ENCODE data around the gene CLDN16. TPM values are rescaled to one million over a fixed set of nuclear protein-coding genes. Genes with fewer than 3 reads are reported as not detected.
A peak's percentile ranks its signal among the peaks of the same experiment; 100 is the strongest.

The CLDN16 gene
- total RNA-seq, 1 donor from 2014 or later = 0.14 TPM

DNA sequence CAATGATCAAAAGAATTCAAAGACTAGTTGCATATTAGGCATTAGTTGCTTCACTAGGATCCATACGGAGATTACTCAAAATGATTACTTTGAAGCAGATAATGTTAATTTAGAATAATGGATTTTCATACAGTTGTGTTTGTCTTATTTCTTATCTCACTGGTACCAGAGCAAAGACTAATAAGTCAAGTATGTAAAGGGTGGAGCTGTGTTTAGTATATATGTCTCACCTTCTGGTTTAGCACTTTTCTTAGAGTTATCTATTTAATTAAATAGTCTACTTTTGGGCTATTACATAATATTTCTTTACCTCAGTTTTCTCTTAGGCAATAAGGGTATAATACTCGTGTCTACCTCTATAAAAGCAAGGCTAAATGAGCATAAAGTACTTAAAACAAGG lies 42.9 kb downstream of the CLDN16 start:
- H3K36me3 ChIP-seq = no peaks in the 10 kb centered on the region
- intact Hi-C loops (cut with DNase I) = no loop called here
- DNase-seq (no peak), ATAC-seq (no peak)
- no peaks in the 10 kb centered on the region for H3K27me3 ChIP-seq
- H3K9me3 ChIP-seq = no peaks in the 10 kb centered on the region
- TF ChIP-seq, protein P1, sequence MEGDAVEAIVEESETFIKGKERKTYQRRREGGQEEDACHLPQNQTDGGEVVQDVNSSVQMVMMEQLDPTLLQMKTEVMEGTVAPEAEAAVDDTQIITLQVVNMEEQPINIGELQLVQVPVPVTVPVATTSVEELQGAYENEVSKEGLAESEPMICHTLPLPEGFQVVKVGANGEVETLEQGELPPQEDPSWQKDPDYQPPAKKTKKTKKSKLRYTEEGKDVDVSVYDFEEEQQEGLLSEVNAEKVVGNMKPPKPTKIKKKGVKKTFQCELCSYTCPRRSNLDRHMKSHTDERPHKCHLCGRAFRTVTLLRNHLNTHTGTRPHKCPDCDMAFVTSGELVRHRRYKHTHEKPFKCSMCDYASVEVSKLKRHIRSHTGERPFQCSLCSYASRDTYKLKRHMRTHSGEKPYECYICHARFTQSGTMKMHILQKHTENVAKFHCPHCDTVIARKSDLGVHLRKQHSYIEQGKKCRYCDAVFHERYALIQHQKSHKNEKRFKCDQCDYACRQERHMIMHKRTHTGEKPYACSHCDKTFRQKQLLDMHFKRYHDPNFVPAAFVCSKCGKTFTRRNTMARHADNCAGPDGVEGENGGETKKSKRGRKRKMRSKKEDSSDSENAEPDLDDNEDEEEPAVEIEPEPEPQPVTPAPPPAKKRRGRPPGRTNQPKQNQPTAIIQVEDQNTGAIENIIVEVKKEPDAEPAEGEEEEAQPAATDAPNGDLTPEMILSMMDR (IDR thresholded peaks at IDR 0.05) = no peak
- H3K27ac ChIP-seq = no peak overlapping the region
- no peak overlapping the region for H3K4me3 ChIP-seq
- no peaks in the 10 kb centered on the region for H3K4me1 ChIP-seq

DNA sequence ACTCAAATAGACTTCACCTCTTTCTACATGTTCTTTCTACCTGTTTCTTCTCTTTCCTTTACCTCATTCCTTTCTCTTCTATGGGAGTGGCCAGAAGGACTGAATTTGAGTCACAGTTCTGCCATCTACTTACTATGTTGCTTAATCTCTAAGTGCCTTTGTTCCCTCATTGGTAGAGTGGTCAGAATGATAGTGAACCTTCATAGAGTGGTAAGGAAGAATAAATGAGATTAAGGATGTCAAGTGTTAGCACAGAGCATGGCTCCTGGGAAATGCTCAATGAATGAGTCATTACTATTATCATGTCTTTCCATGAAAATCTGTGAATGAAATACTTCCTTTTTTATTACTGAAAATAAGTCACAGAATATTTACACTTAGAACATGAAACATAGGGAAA lies 44.3 kb downstream of the CLDN16 start:
- ATAC-seq (peak; percentile 19), DNase-seq (no peak)
- H3K27me3 ChIP-seq = no peaks in the 10 kb centered on the region
- no peaks in the 10 kb centered on the region for H3K36me3 ChIP-seq
- H3K27ac ChIP-seq = no peak overlapping the region
- no peaks in the 10 kb centered on the region for H3K9me3 ChIP-seq
- TF ChIP-seq, protein P1 (IDR thresholded peaks at IDR 0.05) = no peak
- no peaks in the 10 kb centered on the region for H3K4me1 ChIP-seq
- intact Hi-C loops (cut with DNase I) = no loop called here
- H3K4me3 ChIP-seq = no peak overlapping the region

DNA sequence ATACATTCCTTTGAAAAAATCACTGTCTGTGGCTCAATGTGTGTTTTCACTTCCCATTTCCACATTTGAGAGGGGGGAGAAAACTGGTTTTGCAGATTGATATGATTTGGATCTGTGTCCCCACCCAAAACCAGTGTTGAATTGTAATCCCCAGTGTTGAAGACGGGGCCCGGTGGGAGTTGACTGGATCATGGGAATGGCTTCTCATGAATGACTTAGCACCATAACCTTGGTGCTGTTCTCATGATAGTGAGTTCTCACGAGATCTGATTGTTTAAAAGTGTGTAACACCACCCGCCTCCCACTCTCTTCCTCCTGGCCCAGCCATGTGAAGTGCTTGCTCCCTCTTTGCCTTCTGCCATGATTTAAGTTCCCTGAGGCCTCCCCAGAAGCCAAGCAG lies 45.7 kb downstream of the CLDN16 start:
- no peaks in the 10 kb centered on the region for H3K9me3 ChIP-seq
- TF ChIP-seq, protein P1 (IDR thresholded peaks at IDR 0.05) = no peak
- ATAC-seq (no peak), DNase-seq (no peak)
- H3K36me3 ChIP-seq = no peaks in the 10 kb centered on the region
- H3K27ac ChIP-seq = no peak overlapping the region
- no peaks in the 10 kb centered on the region for H3K27me3 ChIP-seq
- no peaks in the 10 kb centered on the region for H3K4me1 ChIP-seq
- intact Hi-C loops (cut with DNase I) = no loop called here
- H3K4me3 ChIP-seq = no peak overlapping the region

DNA sequence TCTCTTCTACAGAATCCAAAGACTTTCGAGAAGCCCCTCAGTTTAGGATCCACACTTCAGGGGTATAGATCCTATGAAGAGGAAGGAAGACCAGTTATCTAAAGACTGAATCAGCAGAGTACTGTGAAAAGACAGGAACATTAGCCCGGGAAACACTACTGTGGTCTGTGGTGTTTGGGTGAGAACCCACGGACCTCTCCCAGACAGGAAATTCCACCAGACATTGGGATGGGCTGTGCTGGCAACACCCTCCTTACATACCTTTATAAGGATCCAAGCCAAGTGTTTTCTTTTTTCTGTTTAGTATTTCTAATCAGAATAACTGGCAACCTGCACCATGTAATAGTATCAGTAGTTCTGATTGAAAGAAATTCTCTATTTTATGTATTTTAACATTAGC lies 47.7 kb downstream of the CLDN16 start:
- H3K27me3 ChIP-seq = no peaks in the 10 kb centered on the region
- H3K36me3 ChIP-seq = no peaks in the 10 kb centered on the region
- TF ChIP-seq, protein P1 (IDR thresholded peaks at IDR 0.05) = no peak
- no peak overlapping the region for H3K27ac ChIP-seq
- intact Hi-C loops (cut with DNase I) = no loop called here
- H3K4me3 ChIP-seq = no peak overlapping the region
- no peaks in the 10 kb centered on the region for H3K9me3 ChIP-seq
- no peaks in the 10 kb centered on the region for H3K4me1 ChIP-seq
- ATAC-seq (no peak), DNase-seq (no peak)

- no peaks in the 10 kb centered on the region for H3K9me3 ChIP-seq
- DNase-seq (no peak), ATAC-seq (no peak)
- no peaks in the 10 kb centered on the region for H3K27me3 ChIP-seq
- H3K36me3 ChIP-seq = no peaks in the 10 kb centered on the region
- H3K4me1 ChIP-seq = no peaks in the 10 kb centered on the region
- H3K27ac ChIP-seq = no peak overlapping the region
- H3K4me3 ChIP-seq = no peak overlapping the region
- TF ChIP-seq, protein P1 (IDR thresholded peaks at IDR 0.05) = no peak
- intact Hi-C loops (cut with DNase I) = no loop called here
These were observed 48.4 kb downstream of the CLDN16 start for GRCh38 chr3:190436331-190436730.

DNA sequence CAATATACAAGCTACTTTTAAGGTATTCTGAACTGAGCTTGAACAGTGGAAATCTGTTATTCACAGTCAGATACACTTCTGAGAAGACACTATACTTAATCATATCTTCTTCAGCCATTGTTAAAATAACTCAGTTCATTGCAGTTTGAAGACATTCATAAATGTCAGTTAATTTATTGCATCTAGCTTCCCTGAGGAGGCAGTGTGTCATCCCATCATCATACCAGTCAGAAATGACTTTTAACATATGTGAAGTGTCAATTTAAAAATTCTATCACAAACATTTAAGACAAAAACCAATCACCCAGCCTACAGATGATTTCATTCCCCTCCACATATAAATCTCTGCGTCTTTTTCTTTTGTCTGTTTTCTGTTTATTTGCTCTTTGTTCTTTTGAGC lies 54.3 kb downstream of the CLDN16 start:
- H3K4me3 ChIP-seq = no peak overlapping the region
- DNase-seq (no peak), ATAC-seq (no peak)
- H3K9me3 ChIP-seq = no peaks in the 10 kb centered on the region
- no peaks in the 10 kb centered on the region for H3K4me1 ChIP-seq
- no peaks in the 10 kb centered on the region for H3K36me3 ChIP-seq
- no peaks in the 10 kb centered on the region for H3K27me3 ChIP-seq
- no peak overlapping the region for H3K27ac ChIP-seq
- TF ChIP-seq, protein P1 (IDR thresholded peaks at IDR 0.05) = no peak
- intact Hi-C loops (cut with DNase I) = no loop called here

Measured in upper lobe of right lung (tissue), 1 donor.